Head of caudate nucleus (tissue), 42 donors: Measurements from ENCODE around the gene HSF4.

Experiments
- DNase-seq, 42 donors: peaks; one replicate each; pipeline versions ENCODE4 v3.0.0 to v3.0.0-alpha.2; 2020 to 2021; ENCODE audit warnings: mixed read lengths in 7 of 42
- intact Hi-C: fragments of 100-400 bp; cut with DNase I; formaldehyde crosslinking; loops from one replicate; pipeline ENCODE4 v1.15.0; 2022

The HSF4 gene

DNA sequence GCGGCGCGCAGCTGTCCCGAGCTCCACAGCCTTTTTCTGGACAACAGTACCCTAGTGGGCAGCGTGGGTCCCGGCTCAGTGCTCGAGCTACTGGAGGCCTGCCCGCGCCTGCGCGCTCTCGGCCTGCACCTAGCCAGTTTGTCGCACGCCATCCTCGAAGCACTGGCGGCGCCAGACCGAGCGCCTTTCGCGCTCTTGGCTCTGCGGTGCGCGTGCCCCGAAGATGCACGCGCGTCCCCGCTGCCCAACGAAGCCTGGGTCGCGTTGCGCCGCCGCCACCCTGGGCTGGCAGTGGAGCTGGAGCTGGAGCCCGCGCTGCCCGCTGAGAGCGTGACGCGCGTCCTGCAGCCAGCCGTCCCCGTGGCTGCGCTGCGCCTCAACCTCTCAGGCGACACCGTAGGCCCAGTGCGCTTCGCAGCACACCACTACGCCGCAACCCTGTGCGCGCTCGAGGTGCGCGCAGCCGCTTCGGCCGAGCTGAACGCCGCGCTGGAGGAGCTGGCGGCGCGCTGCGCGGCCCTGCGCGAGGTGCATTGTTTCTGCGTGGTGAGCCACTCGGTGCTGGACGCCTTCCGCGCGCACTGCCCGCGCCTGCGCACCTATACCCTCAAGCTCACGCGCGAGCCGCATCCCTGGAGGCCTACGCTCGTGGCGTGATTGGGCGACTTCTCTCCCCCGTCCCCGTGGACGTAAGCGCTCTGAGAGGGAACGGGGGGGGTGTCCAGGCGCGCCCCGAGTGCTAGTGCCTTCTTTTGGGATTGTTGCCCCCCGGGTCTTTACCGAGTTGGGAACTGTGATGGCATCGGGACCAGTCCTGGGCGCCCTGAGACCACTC lies 1.2 kb upstream of the HSF4 start:
- intact Hi-C loops = no loop called here
- DNase-seq = peak; percentile 71 to 93 (median 86)

DNA sequence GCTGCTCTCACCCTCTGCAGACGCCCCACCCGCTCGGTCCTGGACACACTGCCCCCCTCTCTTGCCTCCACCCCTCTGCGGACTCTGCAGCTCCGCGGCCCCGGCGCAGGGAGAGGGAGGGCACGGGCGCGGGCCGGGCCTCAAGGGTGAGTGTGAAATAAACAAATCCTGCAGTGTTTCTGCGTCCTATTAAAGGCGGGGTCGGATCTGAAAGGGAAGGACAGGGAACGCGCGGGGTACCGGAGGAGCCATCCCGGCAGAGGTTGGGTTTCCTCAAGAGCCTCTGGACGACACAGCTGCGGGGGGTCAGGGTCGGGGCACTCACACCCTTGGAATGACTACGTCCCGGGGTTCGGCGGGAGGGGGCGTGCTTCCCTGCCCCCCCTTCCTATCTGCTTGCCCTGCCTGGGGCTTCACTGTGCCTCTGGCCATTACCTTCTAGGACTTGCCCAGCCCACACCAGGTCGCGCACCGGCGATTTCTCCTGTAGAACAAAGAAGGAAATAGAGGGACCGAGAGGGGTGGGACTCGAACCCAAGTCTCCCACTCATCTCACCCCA lies 466 bp upstream of the HSF4 start:
- DNase-seq = peak in 3 of 42 donors; percentile 37 to 55 (median 42)
- intact Hi-C loops = no loop called here

DNA sequence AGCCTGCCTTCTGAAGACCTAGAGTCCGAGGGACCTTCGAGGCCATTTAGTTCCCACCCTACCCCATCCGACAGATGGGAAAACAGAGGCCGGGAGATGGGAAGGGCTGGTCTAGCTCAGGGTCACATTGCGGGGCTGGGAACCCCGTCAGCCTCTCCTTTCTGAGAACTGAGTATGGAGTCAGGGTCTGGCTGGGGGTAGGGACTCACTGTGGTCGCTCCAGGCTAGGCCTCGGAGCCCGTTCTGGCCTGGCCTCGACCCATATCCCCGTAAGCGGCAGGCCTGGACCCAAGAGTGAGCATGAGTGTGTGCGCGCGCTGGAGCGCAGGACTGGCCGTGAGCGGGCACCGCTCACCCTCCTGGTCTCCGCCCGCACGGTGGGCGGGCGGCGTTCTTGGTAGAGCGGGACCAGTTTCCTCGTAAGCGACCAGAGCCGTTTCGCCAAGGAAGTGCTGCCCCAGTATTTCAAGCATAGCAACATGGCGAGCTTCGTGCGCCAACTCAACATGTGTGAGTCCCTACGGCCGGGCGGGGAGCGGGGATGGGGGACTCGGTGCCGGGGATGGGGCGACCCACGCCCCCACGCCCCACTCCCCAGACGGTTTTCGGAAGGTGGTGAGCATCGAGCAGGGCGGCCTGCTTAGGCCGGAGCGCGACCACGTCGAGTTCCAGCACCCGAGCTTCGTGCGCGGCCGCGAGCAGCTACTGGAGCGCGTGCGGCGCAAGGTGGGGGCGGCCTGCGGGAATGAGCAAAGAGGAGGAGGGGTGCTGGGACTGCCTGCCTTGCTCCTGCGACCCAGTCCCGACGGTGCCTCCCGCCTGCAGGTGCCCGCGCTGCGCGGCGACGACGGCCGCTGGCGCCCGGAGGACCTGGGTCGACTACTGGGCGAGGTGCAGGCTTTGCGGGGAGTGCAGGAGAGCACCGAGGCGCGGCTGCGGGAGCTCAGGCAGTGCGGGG lies 855 bp downstream of the HSF4 start:
- DNase-seq = no peak
- intact Hi-C loops = no loop called here

DNA sequence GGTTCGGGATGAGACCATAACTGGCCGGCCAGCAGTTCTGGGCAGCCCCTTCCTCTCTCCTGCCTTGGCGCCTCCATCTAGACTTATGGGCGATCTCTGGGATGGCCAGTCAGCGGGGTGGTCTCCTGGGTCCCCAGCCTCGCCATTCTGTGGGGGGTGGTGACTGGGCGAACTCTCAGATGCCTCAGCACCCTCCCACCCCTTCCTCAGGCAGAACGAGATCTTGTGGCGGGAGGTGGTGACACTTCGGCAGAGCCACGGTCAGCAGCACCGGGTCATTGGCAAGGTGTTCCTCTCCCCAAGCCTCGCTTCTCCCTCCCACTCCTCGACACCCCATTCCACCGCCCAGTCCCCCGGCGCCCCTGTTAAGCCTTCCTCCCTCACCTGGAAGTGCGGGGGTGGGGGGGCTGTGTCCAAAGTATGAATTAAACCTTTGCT lies 1.6 kb downstream of the HSF4 start:
- intact Hi-C loops = no loop called here
- DNase-seq = no peak

DNA sequence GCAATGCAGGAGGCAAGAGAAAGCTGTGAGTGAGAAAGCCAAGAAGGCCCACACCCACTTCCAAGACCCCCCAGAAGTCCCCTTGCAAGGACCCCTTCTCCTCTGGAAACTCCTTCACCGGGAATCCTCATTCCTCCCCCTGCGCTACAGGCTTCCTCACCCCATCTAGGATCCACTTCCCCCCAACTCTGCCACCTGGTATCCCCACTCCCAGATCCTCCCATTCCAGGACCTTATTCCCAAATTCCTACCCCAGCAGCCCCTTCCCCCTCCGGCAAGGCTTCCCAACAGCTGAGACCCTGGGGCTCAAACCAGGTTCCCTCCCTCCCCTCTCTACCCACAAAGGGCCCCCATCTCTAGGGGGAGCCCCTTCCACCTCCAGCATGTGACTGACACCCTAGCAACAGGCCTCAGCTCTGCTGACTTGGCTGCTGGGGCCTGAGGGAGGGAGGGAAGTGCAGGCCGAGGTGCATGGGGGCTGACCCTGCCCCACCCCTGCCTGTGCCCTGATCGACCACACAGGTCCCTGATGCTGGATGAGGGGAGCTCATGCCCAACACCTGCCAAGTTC lies 2.1 kb downstream of the HSF4 start:
- intact Hi-C loops = no loop called here
- DNase-seq = no peak

DNA sequence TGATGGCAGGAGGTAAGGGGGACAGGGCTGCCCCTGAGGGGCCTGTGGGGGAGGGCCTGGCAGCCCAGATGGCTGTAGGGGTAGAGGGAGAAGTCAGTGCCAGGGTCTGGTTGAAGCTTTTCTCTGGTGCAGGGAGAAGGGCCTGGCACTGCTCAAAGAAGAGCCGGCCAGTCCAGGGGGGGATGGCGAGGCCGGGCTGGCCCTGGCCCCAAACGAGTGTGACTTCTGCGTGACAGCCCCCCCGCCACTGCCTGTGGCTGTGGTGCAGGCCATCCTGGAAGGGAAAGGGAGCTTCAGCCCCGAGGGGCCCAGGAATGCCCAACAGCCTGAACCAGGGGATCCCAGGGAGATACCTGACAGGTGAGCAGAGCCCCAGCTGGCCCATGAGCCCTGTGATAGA lies 3.0 kb downstream of the HSF4 start:
- DNase-seq = no peak

DNA sequence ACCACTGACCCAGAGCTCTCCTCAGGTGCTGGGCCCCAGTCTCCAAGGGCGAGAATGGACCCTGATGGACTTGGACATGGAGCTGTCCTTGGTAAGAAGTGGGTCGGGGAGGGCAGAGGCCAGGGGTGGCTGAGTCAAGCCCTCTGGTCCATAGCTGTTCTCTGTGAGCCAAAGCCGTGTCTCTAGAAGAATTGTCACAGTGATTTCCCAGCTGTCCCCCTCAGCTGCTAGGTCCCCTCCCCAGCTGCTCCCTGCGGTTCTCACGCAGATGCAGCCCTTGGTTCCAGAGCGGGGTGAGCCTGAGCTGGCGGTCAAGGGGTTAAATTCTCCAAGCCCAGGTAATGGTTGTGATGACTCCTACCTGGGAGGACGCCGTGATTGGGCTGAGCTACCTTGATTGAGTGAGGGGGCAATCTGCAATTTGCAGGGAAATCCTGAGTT lies 4.5 kb downstream of the HSF4 start:
- intact Hi-C loops = no loop called here
- no peak for DNase-seq

More for the DNA sequence above, 3.0 kb downstream of the HSF4 start:
- intact Hi-C loops = no loop called here

DNA sequence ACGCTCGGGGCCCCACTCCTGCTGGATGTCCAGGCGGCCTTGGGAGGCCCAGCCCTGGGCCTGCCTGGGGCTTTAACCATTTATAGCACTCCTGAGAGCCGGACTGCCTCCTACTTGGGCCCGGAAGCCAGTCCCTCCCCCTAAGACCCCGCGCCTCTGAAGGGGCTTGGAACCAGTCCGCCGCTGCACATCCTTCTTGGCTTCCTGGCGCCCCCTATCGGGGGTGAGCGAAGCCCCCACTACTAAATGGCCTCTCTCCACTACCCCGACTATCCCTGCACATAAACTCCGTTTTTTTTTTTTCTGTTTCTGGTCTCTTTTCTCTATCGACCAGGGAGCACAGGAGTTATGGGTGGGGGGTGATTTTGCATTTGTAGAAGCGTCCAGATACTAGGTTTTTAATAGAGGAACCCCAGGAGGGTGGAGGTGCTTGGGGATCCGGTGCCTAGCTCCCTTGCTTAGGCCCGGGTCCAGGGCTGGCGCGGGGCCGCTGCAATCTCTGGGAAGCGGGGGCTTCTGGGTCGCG lies 5.2 kb downstream of the HSF4 start:
- intact Hi-C loops = no loop called here
- DNase-seq = peak in 17 of 42 donors; percentile 40 to 80 (median 61)

DNA sequence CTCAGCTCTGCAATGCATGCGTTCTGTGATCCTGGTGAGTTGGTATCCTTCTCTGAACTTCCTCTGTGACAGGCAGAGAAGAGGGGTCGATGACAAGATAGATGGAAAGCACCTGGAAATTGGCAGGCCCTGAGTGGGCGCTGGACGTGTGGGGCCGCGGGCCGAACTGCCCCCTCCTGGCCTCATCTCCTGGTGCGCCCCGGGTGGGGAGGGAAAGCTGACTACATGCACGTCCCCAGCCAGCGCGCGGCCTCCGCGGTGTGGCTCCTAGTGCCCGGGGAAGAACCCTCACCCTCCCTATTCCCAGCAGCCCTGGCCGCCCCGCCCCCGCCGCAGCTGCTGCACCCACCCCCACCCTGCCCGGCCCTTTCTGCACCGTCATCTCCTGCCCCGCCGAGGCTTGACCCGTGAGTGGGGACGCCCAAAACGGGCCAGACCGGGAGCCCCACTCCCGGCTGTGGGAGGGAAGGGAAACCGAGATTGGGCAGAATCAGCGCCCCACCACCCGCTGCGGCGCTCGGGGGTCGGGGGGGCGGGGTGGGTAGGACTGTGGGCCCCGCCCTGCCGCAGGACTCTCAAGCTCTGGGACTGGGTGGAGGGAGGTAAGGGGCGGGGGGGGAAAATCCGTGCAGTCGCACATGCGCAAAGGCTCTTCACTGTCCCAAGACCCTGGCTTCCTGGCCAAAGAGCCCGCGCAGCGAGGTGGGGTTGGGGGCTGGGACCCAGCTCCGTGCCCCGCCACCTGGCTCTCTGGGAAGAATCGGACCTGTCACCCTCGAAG lies 5.8 kb downstream of the HSF4 start, which contains the start of gene NOL3:
Gene NOL3 (plus strand): TSS at position 371 of the 781 bp plus-strand sequence.
- DNase-seq = peak; percentile 38 to 89 (median 75)
- intact Hi-C loops = no loop called here

DNA sequence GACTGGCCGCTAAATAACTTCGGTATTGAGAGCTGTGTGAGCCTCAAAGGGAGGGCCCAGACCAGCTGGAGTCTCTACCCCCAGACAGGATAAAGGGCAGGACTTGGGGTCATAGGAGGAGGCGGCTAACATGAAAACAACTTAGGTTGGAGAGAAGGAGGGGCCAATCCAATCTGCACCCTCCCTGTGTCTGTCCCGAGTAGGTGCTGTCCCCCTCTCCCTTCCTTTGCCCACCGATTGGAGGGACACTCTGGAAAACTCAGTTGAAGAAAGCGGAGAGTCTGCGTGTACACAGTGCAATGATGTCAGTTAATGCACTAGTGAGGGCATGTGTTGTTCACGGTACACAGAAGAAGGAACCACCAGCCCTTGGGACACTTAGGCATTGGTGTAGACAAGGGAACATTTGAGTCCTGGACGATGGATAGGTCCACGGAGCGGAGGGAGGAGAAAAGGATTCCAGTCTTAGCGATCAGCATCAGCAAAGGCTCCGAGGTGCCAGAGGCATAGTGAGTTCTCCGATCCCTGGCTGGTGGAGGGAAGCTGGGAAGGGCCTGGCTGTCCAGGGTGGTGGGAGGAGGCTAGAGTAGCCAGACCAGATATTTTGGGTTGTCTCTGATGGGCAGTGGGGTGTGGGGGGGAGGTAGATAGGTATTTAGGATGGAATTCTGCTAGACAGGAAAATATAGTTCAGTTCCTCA lies 6.6 kb downstream of the HSF4 start:
- no peak for DNase-seq
- intact Hi-C loops = no loop called here

DNA sequence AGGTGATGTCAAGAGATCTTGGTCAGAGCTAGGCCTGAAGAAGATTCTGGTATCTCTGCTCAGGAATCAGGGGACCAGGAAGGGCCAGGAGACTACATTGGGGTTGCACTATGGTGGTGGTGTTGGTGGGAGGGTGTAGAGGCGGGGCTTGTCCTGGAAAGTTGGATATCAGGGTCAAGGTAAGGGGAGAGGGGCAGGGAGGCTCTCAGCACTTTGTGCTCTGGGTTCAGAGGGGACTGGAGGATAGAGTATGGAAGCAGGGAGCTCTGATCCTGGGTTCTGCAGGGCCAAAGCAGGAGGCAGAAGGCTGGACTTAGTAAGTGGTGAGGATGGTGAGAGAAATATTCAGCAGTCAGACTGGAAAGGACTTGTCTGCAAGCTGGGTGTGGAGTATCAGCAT lies 8.8 kb downstream of the HSF4 start:
- intact Hi-C loops = no loop called here
- DNase-seq = no peak

DNA sequence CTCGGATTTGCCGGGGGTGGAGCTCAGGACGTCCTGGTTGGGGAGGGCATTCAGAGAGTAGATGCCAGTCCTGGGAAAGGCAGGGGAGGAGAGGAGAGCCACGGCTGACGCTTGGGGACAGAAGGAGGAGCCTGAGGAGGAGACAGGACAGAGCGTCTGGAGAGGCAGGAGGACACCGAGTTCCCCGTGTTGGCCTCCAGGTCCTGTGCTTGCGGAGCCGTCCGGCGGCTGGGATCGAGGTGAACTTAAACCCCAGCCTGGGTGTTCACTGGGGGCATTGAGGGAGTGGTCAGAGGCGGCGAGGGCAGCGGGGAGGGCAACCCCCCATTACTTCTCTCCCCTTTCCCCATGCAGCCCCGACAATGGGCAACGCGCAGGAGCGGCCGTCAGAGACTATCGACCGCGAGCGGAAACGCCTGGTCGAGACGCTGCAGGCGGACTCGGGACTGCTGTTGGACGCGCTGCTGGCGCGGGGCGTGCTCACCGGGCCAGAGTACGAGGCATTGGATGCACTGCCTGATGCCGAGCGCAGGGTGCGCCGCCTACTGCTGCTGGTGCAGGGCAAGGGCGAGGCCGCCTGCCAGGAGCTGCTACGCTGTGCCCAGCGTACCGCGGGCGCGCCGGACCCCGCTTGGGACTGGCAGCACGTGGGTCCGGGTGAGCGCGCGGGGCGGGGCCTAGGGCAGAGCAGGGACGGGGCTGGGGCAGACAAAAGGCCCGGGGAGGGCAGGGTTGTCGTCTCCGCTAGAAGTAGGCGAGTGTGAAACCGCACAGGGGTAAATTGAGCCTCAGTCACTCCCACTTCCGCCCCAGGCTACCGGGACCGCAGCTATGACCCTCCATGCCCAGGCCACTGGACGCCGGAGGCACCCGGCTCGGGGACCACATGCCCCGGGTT lies 9.5 kb downstream of the HSF4 start:
- intact Hi-C loops = no loop called here
- DNase-seq = peak; percentile 61 to 93 (median 85)

DNA sequence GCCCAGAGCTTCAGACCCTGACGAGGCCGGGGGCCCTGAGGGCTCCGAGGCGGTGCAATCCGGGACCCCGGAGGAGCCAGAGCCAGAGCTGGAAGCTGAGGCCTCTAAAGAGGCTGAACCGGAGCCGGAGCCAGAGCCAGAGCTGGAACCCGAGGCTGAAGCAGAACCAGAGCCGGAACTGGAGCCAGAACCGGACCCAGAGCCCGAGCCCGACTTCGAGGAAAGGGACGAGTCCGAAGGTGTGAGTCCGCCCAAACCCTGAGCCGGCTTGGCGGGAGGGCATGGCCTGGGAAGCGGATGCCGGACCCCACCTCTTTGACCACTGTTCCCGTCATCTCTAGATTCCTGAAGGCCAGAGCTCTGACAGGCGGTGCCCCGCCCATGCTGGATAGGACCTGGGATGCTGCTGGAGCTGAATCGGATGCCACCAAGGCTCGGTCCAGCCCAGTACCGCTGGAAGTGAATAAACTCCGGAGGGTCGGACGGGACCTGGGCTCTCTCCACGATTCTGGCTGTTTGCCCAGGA lies 10.2 kb downstream of the HSF4 start:
- intact Hi-C loops = no loop called here
- DNase-seq = no peak

DNA sequence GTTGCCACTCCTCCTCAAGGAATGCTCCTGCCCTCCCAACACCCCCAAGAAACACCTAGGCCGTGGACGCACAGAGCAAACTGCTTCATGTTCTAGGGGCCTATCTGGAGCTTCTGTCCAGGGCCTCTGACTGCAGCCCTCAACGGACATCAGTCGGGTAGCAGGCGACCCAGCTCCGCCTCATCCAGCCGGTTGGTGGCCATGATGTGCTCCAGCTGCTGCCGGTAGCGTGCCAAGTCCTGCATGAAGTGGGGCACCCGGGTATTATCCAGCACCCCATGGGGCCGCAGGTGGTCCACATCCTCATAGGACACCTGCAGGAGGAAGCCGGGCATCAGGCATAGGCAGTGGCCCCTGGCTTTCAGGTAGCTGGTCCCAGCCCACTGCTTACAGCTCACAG lies 12.1 kb downstream of the HSF4 start:
- intact Hi-C loops = no loop called here
- no peak for DNase-seq

DNA sequence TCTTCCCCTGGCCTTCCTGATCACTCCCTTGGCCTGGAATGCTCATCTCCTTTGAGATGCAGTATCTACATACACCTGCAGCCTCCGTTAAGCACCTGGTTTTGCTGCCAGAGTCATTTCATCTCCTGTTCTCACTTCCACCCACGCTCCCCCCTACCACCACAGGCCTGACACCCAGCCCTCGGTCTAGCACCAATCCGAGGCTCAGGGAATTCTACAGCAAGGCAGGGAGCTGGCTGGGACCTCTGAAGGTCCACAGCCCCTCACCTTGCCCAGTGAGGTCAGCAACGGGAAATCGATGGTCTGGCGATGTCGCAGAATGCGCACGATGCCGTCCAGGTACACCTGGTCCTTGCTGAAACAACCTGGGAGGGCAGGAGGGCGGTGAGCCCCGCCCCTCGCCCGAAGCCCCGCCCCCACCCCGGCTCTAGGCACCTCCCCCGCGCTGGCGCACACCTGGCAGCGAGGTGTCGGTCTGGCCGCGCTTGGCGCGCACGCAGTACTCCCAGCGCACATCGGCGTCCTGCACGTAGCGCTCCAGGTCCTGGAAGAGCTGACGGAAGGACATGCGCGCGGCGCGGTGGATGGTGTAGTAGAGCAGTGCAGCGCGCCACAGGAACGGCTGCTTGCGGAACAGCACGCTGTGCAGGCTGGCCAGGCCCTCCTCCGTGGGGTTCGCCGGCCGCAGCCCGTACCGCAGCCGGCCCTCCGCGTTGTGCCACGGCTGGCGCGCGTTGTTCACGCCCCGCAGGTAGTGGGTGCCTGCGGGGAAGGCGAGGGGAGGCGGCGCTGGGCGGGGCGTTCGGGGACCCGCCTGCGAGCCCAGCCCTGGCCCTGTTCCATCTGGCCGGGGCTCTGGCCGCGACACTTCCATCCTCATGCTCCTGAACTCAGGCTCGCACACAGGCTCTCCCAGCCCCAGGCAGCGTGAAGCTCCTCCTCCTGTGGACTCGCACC lies 13.5 kb downstream of the HSF4 start:
- DNase-seq = peak in 39 of 42 donors; percentile 44 to 89 (median 73)
- intact Hi-C loops = no loop called here
